Nephron progenitor cell (in vitro differentiated cells): ENCODE data around the gene MECR.

Experiments used
- DNase-seq: peaks from one replicate; pipeline ENCODE4 v3.0.0; 2021
- H3K27ac Mint-ChIP-seq: 2 replicates; pipeline ENCODE4 v1.8.0; 2021; ENCODE audit warnings: mild to moderate bottlenecking, moderate library complexity, mixed read lengths
- H3K27me3 Mint-ChIP-seq: 2 replicates; pipeline ENCODE4 v1.8.0; 2021; ENCODE audit warnings: mild to moderate bottlenecking, low read depth, mixed read lengths; ENCODE audit not compliant: poor library complexity
- H3K36me3 Mint-ChIP-seq: 2 replicates; pipeline ENCODE4 v1.8.0; 2021; ENCODE audit warnings: low read depth, mixed read lengths
- H3K4me1 Mint-ChIP-seq: 2 replicates; pipeline ENCODE4 v1.8.0; 2021; ENCODE audit warnings: mixed read lengths
- H3K4me3 Mint-ChIP-seq: 2 replicates; pipeline ENCODE4 v1.8.0; 2021; ENCODE audit warnings: mild to moderate bottlenecking, moderate library complexity, mixed read lengths
- H3K9me3 Mint-ChIP-seq: 2 replicates; pipeline ENCODE4 v1.8.0; 2021; ENCODE audit warnings: mild to moderate bottlenecking, moderate library complexity, mixed read lengths
- CTCF ChIP-seq: fragments of 200-600 bp; sonication (generic); IDR thresholded peaks from 2 replicates; pipeline ENCODE4 v1.5.0; 2021; ENCODE audit warnings: antibody characterized with exemption

MECR gene

GRCh38 chr1:29211086-29212030, 19.4 kb downstream of the MECR start:
- peaks cover 48% of the 10 kb centered on the region for H3K36me3 Mint-ChIP-seq
- DNase-seq = no peak

GRCh38 chr1:29210278-29211085, 20.3 kb downstream of the MECR start:
- DNase-seq = no peak
- Mint-ChIP-seq H3K4me3 (no peak overlapping the region), H3K4me1 (no peaks in the 10 kb centered on the region), H3K27me3 (no peaks in the 10 kb centered on the region), H3K9me3 (no peaks in the 10 kb centered on the region), H3K27ac (no peak overlapping the region), H3K36me3 (peaks cover 47% of the 10 kb centered on the region)
- no peak for TF ChIP-seq CTCF

More at GRCh38 chr1:29211086-29212030, 19.4 kb downstream of the MECR start:
- H3K4me1 Mint-ChIP-seq = no peaks in the 10 kb centered on the region
- H3K27ac Mint-ChIP-seq = no peak overlapping the region
- no peaks in the 10 kb centered on the region for H3K9me3 Mint-ChIP-seq
- TF ChIP-seq CTCF = no peak
- no peak overlapping the region for H3K4me3 Mint-ChIP-seq
- no peaks in the 10 kb centered on the region for H3K27me3 Mint-ChIP-seq

- H3K27ac Mint-ChIP-seq = peak overlapping the region; percentile 6
Measured at GRCh38 chr1:29209173-29209572, 21.6 kb downstream of the MECR start.

GRCh38 chr1:29208442-29208841, 22.3 kb downstream of the MECR start:
- no peaks in the 10 kb centered on the region for H3K4me1 Mint-ChIP-seq
- H3K4me3 Mint-ChIP-seq = no peak overlapping the region
- H3K36me3 Mint-ChIP-seq = peaks cover 41% of the 10 kb centered on the region
- no peak for TF ChIP-seq CTCF
- H3K27ac Mint-ChIP-seq = no peak overlapping the region
- H3K9me3 Mint-ChIP-seq = no peaks in the 10 kb centered on the region
- H3K27me3 Mint-ChIP-seq = no peaks in the 10 kb centered on the region
- DNase-seq = no peak

More at GRCh38 chr1:29209173-29209572, 21.6 kb downstream of the MECR start:
- no peak overlapping the region for H3K4me3 Mint-ChIP-seq
- no peak for DNase-seq
- H3K36me3 Mint-ChIP-seq = peaks cover 43% of the 10 kb centered on the region
- TF ChIP-seq CTCF = no peak
- H3K4me1 Mint-ChIP-seq = no peaks in the 10 kb centered on the region
- H3K27me3 Mint-ChIP-seq = no peaks in the 10 kb centered on the region
- H3K9me3 Mint-ChIP-seq = no peaks in the 10 kb centered on the region

- Mint-ChIP-seq H3K27ac (no peak overlapping the region), H3K4me3 (no peak overlapping the region)
- peak; percentile 98 for TF ChIP-seq CTCF
Measured at GRCh38 chr1:29202584-29203340, 28.0 kb downstream of the MECR start.

More at GRCh38 chr1:29202584-29203340, 28.0 kb downstream of the MECR start:
- Mint-ChIP-seq H3K4me1 (no peaks in the 10 kb centered on the region), H3K36me3 (peaks cover 26% of the 10 kb centered on the region), H3K27me3 (no peaks in the 10 kb centered on the region), H3K9me3 (no peaks in the 10 kb centered on the region)
- DNase-seq = peak; percentile 97
